GM19438 (cell line): ENCODE measurements around the gene USP34.

ENCODE experiments used
- ATAC-seq: cut with Tn5 transposase; IDR thresholded peaks from one replicate; pipeline ENCODE4 v1.9.1; 2021; ENCODE audit warnings: low read depth; ENCODE audit not compliant: unreplicated experiment

Gene USP34

DNA sequence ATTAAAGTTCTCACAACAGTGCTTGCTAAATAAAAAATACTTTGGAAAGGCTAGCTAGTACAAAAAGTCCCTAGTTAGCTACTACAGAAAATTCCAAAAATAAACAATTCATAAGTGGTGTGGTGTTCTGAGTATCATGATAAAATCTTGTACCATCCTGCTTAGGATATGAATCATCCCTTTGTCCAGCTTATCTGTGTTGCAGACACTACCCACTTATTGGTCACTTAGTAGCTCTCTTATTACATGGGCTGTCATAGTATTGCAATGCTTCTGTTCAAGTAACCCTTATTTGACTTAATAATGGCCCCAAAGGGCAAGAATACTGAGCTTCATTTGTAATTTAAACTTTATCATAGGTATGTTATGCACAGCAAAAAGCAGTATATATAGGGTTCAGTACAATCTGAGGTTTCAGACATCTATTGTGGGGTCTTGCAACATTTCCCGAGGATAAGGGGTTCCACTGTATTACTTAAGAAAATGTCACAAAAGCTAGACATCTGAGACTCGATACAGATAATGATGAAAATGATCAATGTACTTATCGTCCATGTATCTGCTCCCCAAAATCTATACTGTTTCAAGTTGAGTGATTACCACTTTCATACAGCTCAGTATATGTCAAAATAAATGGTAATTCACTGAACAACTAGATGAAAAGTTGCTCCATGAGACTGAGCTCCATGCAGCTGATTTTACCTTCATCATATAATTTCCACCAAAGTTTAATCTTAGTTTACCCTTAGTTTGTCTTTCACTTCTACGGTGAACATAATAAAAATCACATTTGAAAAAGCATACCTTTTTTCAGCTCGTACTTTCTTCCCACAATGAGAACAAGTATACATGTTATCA lies 215.1 kb downstream of the USP34 start:
- ATAC-seq, result no peak

DNA sequence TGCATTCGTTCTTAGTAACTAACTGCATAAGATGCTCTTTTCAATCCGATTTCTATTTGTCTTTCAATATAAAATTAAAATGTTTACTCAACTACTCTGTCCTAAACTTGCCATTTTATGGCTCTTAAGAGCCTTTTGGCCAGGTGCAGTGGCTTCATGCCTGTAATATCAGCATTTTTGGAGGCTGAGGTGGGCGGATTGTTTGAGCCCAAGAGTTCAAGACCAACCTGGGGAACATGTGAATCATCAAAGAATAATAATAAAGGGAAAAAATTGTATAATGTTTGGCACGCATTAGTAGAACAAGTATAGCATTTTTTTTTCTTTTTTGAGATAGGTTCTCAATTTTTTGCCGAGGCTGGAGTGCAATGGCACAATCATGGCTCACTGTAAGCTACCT lies 216.4 kb downstream of the USP34 start:
- ATAC-seq, result no peak

DNA sequence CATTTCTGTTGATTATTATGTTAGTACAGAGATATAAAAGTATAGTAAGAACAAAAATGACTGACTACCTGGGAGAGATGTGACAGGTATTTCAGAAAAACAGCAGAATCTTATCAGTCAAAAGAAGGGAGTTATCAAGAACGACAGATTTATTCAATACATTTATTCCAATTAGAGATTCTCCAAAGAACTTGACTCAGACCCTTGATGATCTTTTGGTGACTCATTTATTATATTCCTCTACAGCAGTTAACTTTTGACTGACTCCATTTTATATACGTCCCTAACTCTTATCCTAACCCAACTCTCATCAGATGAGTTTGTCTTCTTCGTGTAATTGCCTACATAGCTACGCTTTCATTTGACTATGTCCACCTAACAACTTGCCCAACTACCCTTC lies 217.8 kb downstream of the USP34 start:
- no peak for ATAC-seq

DNA sequence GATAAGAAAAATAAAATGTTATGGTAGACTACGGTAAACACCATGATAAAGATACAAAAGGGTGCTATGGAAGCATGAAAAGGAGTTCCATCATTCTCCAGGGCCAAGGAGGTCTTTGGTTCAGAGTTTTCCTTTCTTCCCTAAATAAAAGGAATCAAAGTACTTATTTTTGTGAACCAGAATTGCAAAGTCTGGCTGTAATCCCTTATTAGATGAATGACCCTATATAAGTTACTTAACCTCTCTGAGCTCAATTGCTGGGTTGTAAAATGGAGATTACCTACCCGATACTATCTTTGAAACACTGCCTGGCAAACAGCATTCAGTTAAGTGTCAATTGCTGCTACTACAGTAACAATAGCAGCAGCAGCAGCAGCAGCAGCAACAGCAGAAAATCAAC lies 218.9 kb downstream of the USP34 start:
- ATAC-seq, result no peak

DNA sequence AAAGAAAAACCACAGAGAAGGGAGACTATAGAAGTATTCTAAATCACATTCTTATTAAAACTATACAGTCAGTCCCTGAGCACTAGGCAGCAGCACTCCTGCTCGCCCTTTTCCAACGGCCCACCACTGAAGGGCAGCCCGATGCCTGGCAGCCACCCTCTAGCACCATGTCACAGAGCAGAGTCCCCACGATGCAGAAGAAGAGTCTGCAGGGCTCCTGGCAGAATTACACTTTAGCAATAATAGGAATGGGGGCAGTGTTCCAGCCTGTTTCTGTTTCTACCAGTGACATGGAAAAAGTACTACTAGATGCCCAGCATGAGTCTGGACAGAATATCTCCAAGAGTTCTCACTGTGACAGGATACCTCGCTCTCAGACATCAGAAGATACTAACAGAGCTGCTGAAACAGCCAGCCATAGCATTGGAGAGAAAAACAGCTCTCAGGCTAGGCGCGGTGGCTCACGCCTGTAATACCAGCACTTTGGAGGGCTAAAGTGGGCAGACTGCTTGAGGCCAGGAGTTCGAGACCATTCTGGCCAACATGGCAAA lies 221.3 kb downstream of the USP34 start:
- no peak for ATAC-seq

DNA sequence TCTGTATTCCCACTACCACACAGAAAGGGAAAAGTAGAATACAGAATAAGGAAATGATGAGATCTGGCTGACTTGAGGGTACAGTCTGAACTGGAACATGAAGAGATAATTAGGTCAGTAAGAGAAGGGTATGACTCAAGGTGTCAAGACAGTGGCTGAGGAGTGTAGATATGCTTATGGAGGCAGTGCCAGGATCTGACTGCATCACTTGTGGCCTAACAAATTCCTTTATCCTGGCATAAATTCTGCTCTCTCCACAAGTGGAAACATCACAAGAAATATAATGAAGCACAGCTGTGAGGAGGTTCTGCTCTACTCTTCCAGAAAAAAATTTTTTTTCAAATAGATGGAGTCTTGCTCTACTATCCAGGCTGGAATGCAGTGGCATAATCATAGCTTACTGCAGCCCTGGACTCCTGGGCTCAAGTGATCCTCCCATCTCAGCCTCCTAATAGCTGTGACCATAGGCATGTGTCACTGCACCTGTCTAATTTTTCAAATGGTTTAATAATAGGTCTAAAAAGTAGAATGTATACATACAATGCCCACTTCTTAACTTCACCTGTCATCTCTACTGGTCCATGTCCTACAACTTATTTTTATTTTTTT lies 223.6 kb downstream of the USP34 start:
- no peak for ATAC-seq

DNA sequence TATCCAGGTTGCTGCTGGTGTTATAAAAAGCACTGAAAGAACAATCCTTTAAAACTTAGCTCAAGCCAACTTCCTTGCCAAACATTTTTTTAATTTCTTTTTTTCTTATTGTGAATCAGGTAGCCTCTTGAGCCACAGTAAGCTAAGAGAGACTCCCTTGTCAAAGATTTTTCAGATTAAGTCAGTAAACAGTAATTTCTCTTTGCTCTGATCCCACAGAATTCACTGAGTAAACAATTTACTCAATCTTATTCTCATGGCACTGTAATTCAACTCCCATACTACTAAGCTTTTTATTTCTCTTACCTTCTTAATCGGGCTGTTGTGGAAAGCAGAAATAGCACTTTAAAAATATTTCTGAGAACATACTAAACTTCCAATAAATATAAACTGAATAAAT lies 226.2 kb downstream of the USP34 start:
- ATAC-seq, result no peak

DNA sequence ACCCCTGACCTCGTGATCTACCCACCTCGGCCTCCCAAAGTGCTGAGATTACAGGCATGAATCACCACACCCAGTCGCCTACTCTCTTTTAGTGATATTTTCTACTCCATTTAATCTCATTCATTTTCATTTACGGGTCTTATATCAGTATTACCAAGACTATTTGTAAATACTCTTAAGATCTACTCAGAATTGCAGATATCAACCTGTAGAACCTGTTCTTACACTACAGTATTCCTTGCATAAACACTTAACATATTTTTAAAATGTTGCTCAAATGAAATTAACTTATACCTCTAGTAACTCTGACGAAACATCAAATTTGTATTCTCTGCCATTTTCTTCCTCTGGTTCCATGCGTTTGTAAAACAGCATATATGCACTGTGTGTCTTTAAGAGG lies 229.6 kb downstream of the USP34 start:
- no peak for ATAC-seq

DNA sequence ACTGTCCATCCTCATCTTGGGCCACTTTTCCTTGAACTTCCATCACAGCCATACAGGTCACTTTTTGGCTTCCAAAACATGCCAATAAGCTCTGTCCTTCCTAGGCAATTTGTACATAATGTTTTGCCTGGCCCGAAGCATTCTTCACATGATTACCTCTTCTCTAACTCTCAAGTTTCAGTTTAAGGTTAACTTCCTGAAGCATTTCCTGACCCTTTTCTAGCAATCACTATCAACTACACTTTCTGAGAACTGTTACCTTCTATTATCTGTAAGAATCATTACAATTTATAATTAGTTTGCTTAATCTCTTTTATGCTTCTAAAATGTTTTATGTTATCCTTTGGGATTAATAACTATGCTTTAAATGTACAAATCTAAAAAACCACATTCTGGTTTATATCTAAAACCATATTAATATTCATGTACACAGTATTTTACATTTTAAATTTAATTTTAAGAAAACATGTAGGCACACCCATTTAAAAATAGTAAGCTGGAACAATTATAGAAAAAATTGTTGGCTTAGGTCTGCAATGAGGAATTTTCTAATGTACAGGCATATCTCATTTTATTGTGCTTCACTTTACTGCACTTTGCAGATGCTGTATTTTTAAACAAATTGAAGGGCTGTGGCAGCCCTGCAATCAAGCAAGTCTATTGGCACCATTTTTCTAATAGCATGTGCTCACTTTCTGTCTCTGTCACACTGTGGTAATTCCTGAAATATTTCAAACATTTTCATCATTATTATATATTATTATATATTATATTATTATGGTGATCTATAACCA lies 232.5 kb downstream of the USP34 start:
- ATAC-seq, result no peak

DNA sequence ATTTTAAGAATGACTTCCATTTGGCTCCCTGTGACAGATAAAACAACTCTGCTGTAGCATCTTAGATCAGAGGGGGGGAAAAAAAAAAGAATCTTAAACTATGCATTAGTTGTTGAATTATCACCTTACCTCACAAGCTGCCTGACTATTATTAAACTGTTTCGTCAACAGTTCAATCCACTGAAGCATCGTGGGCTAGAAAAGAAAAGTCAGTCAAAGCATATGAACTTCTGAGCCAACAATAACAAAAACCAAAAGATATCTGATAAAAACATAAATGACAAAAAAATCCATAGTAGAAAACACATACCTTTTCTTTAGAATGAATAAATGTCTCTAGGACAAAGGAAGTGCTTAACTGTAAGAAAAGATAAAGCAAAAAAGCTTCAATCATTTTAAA lies 235.2 kb downstream of the USP34 start:
- ATAC-seq, result no peak

DNA sequence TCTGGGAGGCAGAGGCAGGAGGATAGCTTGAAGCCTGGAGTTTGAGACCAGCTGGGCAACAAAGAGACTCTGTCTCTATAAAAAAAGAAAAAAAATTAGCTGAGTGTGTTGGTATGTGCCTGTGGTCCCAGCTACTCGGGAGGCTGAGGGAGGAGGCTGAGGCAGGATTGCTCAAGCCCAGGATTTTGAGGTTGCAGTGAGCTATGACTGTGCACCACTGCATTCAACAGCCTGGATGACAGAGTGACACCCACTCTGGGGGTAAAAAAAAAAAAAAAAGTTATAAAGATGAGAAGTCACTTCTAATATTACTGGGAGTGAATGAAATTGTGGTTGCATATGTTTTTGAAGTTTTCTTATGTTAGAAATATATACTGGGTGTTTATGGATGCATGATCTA lies 237.3 kb downstream of the USP34 start:
- no peak for ATAC-seq

DNA sequence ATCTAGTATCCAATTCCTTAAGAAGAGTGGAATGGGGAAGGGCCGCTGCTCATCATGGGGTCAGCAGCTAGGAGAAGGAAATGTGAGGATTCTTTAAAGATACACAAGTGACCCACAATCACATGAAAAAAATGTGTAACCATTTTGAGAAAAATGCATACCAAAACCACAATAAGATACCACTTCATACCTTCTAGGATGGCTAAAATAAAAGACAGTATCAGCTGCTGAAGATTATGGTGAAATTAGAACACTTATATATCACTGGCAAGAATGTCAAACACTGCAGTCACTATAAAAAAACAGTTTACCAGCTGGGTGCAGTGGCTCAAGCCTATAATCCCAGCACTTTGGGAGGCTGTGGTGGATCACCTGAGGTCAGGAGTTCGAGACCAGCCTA lies 241.0 kb downstream of the USP34 start:
- ATAC-seq, result no peak

DNA sequence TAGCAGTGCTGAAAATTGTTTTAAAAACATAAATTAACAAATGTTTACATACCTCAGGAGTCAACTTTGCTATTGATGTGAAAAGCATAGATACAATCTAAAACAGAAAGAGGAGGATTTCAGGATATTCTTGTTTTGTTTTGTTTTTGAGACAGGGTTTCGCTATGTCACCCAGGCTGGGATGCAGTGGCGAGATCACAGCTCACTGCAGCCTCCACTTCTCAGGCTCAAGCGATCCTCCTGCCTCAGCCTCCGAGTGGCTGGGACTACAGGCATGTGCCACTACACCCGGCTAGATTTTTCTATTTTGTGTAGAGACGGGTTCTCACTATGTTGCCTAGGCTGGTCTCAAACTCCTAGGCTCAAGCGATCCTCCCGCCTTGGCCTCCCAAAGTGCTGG lies 248.3 kb downstream of the USP34 start:
- ATAC-seq, result no peak

DNA sequence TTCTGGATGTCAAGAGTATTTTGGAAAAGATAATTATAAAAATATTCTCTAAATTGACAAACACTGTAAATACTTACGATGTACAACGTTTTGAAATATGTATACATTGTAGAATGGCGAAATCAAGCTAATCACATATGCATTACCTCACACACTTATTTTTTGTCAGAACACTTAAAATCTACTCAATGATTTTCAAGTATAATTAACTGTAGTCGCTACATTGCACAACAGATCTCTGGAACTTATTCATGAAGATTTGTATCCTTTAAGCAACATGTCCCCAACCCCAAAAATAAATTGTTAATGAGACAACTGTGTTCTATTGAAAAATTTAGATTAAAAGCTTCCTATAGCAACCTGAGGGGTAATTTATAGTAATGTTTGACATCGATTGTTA lies 249.1 kb downstream of the USP34 start:
- no peak for ATAC-seq

DNA sequence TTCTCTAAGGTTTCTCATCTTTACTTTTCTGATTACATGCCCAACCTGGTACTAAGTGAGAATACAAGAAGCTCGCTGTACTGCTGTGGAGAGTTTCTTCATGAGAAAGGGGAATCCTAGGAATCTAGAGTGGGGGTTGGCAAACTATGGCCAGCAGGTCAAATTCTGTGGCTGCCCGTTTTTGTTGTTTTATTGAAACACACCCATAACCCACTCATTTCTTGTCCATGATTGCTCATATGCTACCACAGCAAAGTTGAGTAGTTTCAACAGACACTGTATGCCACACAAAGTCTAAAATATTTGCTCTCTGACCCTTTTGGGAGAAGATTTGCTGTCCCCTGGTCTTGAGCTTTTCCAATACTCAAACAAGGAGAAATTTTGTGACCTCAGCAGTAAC lies 250.1 kb downstream of the USP34 start:
- no peak for ATAC-seq

DNA sequence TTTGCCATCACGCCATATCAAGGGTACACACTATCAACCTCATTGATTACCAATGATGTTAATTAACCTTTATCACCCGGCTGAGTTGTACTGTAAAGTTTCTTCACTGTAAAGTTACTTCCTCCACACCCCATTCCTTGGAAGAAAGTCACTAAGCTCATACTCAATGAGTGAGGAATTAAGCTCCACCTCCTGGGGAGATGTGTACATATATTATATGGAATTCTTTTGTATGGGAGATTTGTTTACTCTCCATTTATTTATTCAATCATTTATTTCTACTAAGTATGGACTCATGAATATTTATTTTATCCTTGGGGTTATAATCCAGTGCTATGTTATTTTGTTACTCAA lies 252.1 kb downstream of the USP34 start:
- no peak for ATAC-seq

DNA sequence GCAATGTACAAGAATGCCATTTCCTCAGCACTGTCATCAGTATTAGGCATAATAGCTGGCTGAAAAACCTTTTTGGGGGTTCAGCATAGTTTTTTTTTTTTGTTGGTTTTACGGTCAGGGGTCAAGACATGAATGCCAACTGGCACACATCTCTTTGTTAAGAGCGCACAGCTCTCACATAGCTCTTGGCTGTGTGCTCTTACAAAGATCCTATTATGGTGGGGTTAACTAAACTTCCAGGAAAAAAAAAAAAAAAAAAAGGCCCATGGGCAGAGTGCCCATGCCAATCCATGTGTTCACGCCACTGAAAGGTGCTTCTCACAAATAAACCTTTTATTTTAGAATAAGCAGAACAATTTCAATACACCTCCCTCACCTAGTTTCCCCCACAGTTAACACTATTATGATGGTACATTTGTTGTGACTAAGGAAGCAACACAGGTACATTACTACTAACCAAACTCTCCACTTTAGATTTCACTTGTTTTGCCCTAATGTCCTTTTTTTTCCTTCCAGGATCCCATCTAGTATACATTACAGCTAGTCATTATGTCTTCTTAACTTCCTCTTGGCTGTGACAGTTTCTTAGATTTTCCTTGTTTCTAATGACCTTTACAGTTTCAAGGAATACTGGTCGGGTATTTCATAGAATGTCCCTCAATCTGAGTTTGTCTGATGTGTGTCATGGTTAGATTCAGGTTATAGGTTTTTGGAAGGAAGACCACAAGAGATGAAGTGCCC lies 252.6 kb downstream of the USP34 start:
- no peak for ATAC-seq

DNA sequence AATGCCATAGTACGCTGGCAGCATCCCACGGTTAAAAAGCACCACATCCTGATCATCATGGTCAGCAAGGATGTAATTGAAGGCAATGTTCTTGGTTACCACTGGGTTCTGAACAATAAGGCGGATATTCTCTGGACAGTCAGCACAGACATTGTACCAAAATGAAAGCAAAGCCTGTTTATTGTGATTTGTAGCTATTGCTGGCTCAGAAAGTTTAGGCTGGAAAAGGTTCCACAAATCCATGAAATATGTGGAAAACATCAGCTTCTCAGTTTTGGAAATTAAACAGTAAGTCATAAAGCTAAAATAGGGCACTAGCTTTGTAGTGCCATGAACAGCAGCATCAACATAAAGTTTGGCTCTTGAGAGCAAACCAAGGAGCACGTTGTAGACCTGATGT lies 256.7 kb downstream of the USP34 start:
- no peak for ATAC-seq

DNA sequence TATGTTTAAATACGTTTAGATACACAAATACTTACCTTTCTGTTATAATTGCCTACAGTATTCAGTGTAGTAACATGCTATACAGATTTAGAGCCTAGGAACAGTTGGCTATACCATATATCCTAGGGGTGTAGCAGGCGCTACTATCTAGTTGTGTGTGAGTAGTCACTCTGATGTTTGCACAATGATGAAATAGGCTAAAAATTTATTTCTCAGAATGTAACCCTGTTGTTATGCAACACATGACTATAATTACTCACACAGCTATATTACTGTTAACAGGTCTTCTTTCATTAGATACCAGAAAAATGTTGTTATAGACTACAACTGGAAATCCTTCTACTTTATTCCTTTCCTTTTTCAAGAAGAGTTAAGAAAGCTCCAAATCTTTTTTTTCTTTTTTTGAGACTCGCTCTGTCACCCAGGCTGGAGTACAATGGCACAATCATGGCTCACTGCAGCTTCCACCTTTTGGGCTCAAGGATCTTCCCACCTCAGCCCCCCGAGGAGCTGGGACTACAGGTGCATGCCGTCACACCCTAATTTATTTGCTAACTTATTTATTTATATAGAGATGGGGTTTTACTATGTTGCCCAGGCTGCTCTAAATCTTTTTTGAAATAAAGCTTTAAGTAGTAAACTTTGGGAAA lies 260.4 kb downstream of the USP34 start:
- ATAC-seq, result no peak

DNA sequence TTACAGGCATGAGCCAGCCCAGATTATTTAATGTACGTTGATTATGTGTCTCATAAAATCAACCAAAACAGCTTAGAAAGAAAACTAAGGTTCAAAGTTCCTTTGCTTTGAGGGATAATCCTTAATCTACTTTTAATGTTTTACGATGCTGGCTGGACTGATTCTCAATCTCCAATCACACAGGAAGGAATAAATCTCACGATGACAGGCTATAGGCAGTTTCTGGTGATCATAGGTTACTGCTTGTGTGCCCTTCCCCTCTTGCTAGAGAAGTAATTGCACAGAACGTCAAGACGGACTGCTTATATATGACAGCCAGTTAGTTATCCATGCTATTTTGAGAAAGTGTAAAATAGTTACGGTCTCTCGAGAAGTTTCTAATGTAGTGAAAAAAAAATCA lies 265.8 kb downstream of the USP34 start:
- ATAC-seq, result no peak
